Suppressor macrophage (primary cell): ENCODE results near the gene FBXO41.
A peak's percentile ranks its signal among the peaks of the same experiment; 100 is the strongest.

Experiments
- DNase-seq, 4 experiments: peaks; one replicate each; pipeline ENCODE4 v3.0.0-alpha.2; 2020 to 2022

Gene FBXO41

GRCh38 chr2:73260338-73260984 lies 23.8 kb downstream of the FBXO41 start:
- peak; percentile 40 to 69 (median 60) for DNase-seq

GRCh38 chr2:73259704-73260337 lies 24.5 kb downstream of the FBXO41 start:
- DNase-seq: no peak

- no peak for DNase-seq
Measured at GRCh38 chr2:73259276-73259675, 25.0 kb downstream of the FBXO41 start.

- no peak for DNase-seq
Measured at GRCh38 chr2:73258913-73259215, 25.4 kb downstream of the FBXO41 start.

GRCh38 chr2:73258186-73258912 lies 25.9 kb downstream of the FBXO41 start:
- no peak for DNase-seq

- DNase-seq: peak; percentile 53 to 78 (median 69)
Measured at GRCh38 chr2:73257425-73258125, 26.7 kb downstream of the FBXO41 start.

GRCh38 chr2:73257021-73257420 lies 27.3 kb downstream of the FBXO41 start:
- no peak for DNase-seq

- no peak for DNase-seq
Measured at GRCh38 chr2:73256618-73256922, 27.7 kb downstream of the FBXO41 start.

GRCh38 chr2:73255907-73256617 lies 28.2 kb downstream of the FBXO41 start:
- DNase-seq: no peak

- no peak for DNase-seq
Measured at GRCh38 chr2:73255007-73255644, 29.2 kb downstream of the FBXO41 start.

- DNase-seq: no peak
Measured at GRCh38 chr2:73254343-73255006, 29.8 kb downstream of the FBXO41 start.

- DNase-seq: peak; percentile 70 to 82 (median 76)
Measured at GRCh38 chr2:73253901-73254300, 30.4 kb downstream of the FBXO41 start.

- DNase-seq: peak in 2 of 4 experiments; percentile 15 to 49
Measured at GRCh38 chr2:73253400-73253799, 30.9 kb downstream of the FBXO41 start.

GRCh38 chr2:73252238-73253027 lies 31.8 kb downstream of the FBXO41 start:
- DNase-seq: no peak

- no peak for DNase-seq
Measured at GRCh38 chr2:73250872-73251846, 33.1 kb downstream of the FBXO41 start.

- no peak for DNase-seq
Measured at GRCh38 chr2:73249636-73250035, 34.6 kb downstream of the FBXO41 start.

GRCh38 chr2:73246850-73247249 lies 37.4 kb downstream of the FBXO41 start:
- no peak for DNase-seq

- DNase-seq: no peak
Measured at GRCh38 chr2:73244580-73244979, 39.7 kb downstream of the FBXO41 start.

- no peak for DNase-seq
Measured at GRCh38 chr2:73243884-73244570, 40.3 kb downstream of the FBXO41 start.
